ENCODE data around the gene PHYKPL. TPM values are rescaled to one million over a fixed set of nuclear protein-coding genes. Genes with fewer than 3 reads are reported as not detected.
A peak's percentile ranks its signal among the peaks of the same experiment; 100 is the strongest.
"Not testable (repeated sequence)": the region's sequence is repeated elsewhere in the genome, so short reads cannot be mapped to it uniquely, and the experiment has no call there.

The PHYKPL gene
- total RNA-seq, 4 donors from 2014 or later = 37.3 to 51.2 (median 41.6) TPM

DNA sequence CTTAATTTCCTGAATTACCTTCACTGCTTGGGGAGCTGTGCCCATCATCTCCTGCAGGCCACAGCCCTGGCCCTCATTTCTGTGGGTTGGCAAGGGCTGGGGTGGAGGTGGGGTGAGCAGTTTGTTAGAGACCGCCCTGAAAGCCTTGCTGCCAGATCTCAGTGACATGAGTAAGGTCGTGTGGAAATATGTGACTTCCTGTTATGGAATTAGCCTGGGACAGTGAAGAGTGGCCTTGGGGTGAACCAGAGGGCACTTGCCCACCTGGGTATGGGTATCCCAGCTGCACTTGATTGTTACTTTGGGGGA lies 30.7 kb downstream of the PHYKPL start:
- no peak overlapping the region for H3K4me3 ChIP-seq
- H3K4me1 ChIP-seq = peaks cover 0 to 23% (median 13%) of the 10 kb centered on the region in 3 donors
- WGBS, 2 donors (ENCODE audit: low coverage in 1 of 2) = no CpG with 5 or more reads among the region's 2 CpGs
- H3K36me3 ChIP-seq = peaks cover 0 to 4% of the 10 kb centered on the region in 2 donors
- no peaks in the 10 kb centered on the region for H3K9me3 ChIP-seq
- H3K27ac ChIP-seq = no peak overlapping the region
- ATAC-seq = no peak
- no peak for TF ChIP-seq EP300 (IDR thresholded peaks at IDR 0.05)
- H3K27me3 ChIP-seq = no peaks in the 10 kb centered on the region

DNA sequence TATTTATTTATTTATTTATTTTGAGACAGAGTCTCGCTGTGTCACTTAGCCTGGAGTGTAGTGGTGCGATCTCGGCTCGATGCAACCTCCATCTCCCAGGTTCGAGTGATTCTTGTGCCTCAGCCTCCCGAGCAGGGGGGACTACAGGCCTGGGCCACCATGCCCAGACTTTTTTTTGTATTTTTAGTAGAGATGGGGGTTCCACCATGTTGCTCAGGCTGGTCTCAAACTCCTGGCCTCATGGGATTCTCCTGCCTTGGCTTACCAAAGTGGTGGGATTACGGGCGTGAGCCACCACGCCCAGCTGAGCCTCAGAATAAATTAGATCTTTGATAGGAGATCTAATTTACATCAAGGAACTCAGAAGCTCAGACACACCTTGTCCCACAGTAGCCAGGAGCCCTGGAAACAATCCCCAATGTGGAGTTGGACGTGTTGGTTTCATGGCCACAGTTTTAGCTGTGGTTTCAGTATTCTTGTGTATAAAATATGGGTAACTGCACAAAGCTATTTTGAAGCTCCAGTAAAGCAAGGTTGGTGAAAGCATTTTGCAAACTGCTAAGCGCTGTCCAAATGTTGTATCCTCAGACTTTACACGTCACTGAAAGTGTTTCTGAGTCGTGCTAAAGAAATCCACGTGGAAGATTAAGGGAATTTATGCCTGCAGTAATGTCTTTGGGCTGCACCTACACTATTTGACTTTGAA lies 31.2 kb downstream of the PHYKPL start:
- 75 to 82% methylated on average over 5 to 9 of the region's 14 CpGs for WGBS, 2 donors (ENCODE audit: low coverage in 1 of 2)

DNA sequence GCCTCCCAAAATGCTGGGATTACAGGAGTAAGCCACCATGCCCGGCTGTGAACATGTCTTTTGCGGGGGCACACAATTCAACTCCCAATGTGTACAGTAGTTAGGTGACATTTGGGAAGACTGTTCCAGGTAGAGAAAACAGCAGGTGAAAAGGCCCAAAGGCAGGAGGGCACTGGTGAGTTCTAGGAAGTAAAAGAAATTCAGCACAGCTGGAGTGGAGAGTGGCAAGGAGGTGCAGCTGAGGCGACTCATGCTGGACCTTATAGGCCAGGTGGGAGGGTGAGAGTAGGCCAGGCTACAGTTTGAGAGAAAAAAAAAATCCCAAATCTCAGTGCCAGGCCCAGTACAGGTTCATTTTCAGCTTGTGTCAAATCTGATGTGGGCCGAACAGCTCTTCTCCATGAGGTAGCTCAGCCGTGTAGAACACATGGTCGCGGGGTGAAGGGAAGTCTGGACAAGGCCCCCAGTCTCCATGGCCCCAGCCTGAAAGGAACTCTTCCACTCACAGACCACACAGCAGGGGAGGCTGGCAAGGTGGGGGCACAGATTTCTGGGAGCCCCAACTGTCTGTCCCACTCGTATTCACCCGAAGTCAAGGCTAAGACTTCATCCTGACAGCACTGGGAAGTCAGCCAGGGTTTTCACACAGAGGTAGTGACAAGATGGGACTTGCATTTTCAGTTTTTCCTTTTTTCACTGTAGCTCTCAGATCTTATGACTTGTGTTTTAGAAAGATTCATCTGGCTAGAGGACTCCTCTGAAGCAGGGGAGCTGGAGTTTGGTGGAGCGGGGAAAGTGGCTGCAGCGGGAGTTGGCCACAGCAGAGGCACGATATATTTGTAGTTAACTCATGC lies 32.8 kb downstream of the PHYKPL start:
- no peak overlapping the region for H3K4me3 ChIP-seq
- no peak overlapping the region for H3K27ac ChIP-seq
- H3K36me3 ChIP-seq = no peaks in the 10 kb centered on the region
- peaks cover 0 to 6% (median 0%) of the 10 kb centered on the region in 3 donors for H3K4me1 ChIP-seq
- TF ChIP-seq, protein P1, sequence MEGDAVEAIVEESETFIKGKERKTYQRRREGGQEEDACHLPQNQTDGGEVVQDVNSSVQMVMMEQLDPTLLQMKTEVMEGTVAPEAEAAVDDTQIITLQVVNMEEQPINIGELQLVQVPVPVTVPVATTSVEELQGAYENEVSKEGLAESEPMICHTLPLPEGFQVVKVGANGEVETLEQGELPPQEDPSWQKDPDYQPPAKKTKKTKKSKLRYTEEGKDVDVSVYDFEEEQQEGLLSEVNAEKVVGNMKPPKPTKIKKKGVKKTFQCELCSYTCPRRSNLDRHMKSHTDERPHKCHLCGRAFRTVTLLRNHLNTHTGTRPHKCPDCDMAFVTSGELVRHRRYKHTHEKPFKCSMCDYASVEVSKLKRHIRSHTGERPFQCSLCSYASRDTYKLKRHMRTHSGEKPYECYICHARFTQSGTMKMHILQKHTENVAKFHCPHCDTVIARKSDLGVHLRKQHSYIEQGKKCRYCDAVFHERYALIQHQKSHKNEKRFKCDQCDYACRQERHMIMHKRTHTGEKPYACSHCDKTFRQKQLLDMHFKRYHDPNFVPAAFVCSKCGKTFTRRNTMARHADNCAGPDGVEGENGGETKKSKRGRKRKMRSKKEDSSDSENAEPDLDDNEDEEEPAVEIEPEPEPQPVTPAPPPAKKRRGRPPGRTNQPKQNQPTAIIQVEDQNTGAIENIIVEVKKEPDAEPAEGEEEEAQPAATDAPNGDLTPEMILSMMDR (IDR thresholded peaks at IDR 0.05) = no peak
- TF ChIP-seq EP300 (IDR thresholded peaks at IDR 0.05) = no peak
- TF ChIP-seq POLR2A (IDR thresholded peaks at IDR 0.05) = no peak
- no peak for TF ChIP-seq POLR2AphosphoS5 (IDR thresholded peaks at IDR 0.05)
- H3K27me3 ChIP-seq = no peaks in the 10 kb centered on the region
- 72 to 73% methylated on average over 5 to 12 of the region's 12 CpGs for WGBS, 2 donors (ENCODE audit: low coverage in 1 of 2)
- no peaks in the 10 kb centered on the region for H3K9me3 ChIP-seq
- no peak for ATAC-seq

More for the DNA sequence above, 31.2 kb downstream of the PHYKPL start:
- H3K9me3 ChIP-seq = no peaks in the 10 kb centered on the region
- no peak for ATAC-seq
- no peak overlapping the region for H3K4me3 ChIP-seq
- no peak overlapping the region for H3K27ac ChIP-seq
- no peaks in the 10 kb centered on the region for H3K36me3 ChIP-seq
- no peaks in the 10 kb centered on the region for H3K27me3 ChIP-seq
- TF ChIP-seq POLR2AphosphoS5 (IDR thresholded peaks at IDR 0.05) (no peak), EP300 (IDR thresholded peaks at IDR 0.05) (no peak), POLR2A (IDR thresholded peaks at IDR 0.05) (no peak)
- TF ChIP-seq, protein P1 (IDR thresholded peaks at IDR 0.05) = no peak
- peaks cover 0 to 17% (median 8%) of the 10 kb centered on the region in 3 donors for H3K4me1 ChIP-seq

DNA sequence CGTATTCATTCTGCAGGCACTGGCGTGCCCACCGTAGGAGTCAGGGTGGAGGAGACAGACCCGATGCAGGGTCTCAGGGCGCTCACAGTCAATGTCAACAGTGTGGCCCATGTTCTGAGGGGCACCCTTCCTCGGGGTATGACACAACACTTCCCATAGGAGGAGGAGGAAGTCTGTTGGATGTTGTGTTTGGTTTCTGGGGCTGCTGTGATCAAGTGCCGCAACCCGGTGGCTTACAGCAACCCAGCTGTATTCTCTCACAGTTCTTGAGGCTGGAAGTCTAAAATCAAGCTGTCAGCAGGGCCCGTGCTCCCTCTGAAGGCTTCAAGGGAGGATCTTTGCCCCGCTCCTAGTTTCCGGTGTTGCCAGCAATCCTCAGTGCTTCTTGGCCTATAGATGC lies 33.9 kb downstream of the PHYKPL start:
- H3K9me3 ChIP-seq = no peaks in the 10 kb centered on the region
- no peak overlapping the region for H3K27ac ChIP-seq
- H3K4me1 ChIP-seq = peaks cover 0 to 3% (median 0%) of the 10 kb centered on the region in 3 donors
- 72 to 88% methylated on average over 3 to 8 of the region's 11 CpGs for WGBS, 2 donors (ENCODE audit: low coverage in 1 of 2)
- peaks cover 7% of the 10 kb centered on the region for H3K27me3 ChIP-seq
- H3K36me3 ChIP-seq = no peaks in the 10 kb centered on the region
- ATAC-seq = no peak
- TF ChIP-seq, protein P1 (IDR thresholded peaks at IDR 0.05) = no peak
- TF ChIP-seq POLR2A (IDR thresholded peaks at IDR 0.05) = no peak
- TF ChIP-seq POLR2AphosphoS5 (IDR thresholded peaks at IDR 0.05) = no peak
- no peak for TF ChIP-seq EP300 (IDR thresholded peaks at IDR 0.05)
- no peak overlapping the region for H3K4me3 ChIP-seq

DNA sequence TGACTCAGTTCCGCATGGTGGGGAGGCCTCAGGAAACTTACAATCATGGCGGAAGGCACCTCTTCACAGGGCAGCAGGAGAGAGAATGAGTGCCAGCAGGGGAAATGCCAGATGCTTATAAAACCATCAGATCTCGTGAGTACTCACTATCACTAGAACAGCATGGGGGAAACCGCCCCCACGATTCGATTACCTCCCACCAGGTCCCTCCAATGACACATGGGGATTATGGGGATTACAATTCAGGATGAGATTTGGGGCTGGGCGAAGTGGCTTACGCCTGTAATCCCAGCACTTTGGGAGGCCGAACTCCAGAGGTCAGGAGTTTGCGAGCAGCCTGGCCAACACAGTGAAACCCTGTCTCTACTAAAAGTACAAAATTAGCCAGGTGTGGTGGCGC lies 34.5 kb downstream of the PHYKPL start:
- not testable (repeated sequence) for H3K4me3 ChIP-seq, H3K36me3 ChIP-seq, H3K27ac ChIP-seq, ATAC-seq, H3K9me3 ChIP-seq, H3K4me1 ChIP-seq
- WGBS, 2 donors (ENCODE audit: low coverage in 1 of 2) = 70 to 82% methylated on average over 4 to 9 of the region's 11 CpGs
- H3K27me3 ChIP-seq = peaks cover 12% of the 10 kb centered on the region

DNA sequence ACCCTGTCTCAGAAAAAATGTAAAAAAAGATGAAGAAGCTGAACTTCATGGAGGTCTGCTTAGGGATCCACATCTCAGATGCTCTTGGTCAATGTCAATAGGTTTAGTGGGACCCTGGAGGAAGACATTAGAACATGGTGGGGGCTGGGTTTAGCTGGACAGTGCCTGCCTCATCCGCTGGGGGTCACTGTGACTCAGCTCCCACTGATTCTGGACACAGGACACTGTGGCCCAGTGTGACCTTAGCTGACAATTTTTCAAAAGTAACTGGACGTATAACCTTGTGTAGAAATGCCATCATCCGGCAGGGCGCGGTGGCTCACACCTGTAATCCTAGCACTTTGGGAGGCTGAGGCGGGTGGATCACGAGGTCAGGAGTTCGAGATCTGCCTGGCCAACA lies 35.6 kb downstream of the PHYKPL start:
- H3K9me3 ChIP-seq = no peaks in the 10 kb centered on the region
- no peaks in the 10 kb centered on the region for H3K4me1 ChIP-seq
- H3K4me3 ChIP-seq = no peak overlapping the region
- WGBS, 2 donors (ENCODE audit: low coverage in 1 of 2) = 86% methylated on average over 5 of the region's 8 CpGs; no CpG with 5 or more reads in 1 of the 2 donors
- H3K27ac ChIP-seq = no peak overlapping the region
- H3K36me3 ChIP-seq = no peaks in the 10 kb centered on the region
- no peak for TF ChIP-seq POLR2AphosphoS5 (IDR thresholded peaks at IDR 0.05)
- TF ChIP-seq, protein P1 (IDR thresholded peaks at IDR 0.05) = peak in 1 of 4 experiments; percentile 26
- peaks cover 19% of the 10 kb centered on the region for H3K27me3 ChIP-seq
- no peak for ATAC-seq
